GM23248 (cell line): ENCODE data around the gene XYLB. TPM values are rescaled to one million over a fixed set of nuclear protein-coding genes. Genes with fewer than 3 reads are reported as not detected.

Experiments used
- DNase-seq: peaks from one replicate; pipeline ENCODE4 v3.0.0-alpha.2; 2015
- H2AFZ ChIP-seq: fragments of 200-600 bp; sonication (generic); 2 replicates; pipeline ENCODE4 v1.6.1; 2016; ENCODE audit warnings: antibody characterized with exemption
- H3F3A ChIP-seq: fragments of 200-600 bp; sonication (generic); 2 replicates; pipeline ENCODE4 v1.6.1; 2016; ENCODE audit warnings: mild to moderate bottlenecking, antibody characterized with exemption, mixed run types; ENCODE audit not compliant: insufficient read depth
- H3K27ac ChIP-seq: fragments of 200-600 bp; sonication (generic); 2 replicates; pipeline ENCODE4 v1.5.1; 2016; ENCODE audit warnings: mild to moderate bottlenecking
- H3K27me3 ChIP-seq: fragments of 200-600 bp; sonication (generic); replicated peaks from 2 replicates; pipeline ENCODE4 v1.6.1; 2016; ENCODE audit warnings: mild to moderate bottlenecking; ENCODE audit not compliant: insufficient read depth
- H3K36me3 ChIP-seq: fragments of 200-600 bp; sonication (generic); 2 replicates; pipeline ENCODE4 v1.6.1; 2016; ENCODE audit warnings: low read depth, mild to moderate bottlenecking
- H3K4me1 ChIP-seq: fragments of 200-600 bp; sonication (generic); 2 replicates; pipeline ENCODE4 v1.6.1; 2016; ENCODE audit warnings: mild to moderate bottlenecking; ENCODE audit not compliant: insufficient read depth
- H3K4me2 ChIP-seq: fragments of 200-600 bp; sonication (generic); one replicate; pipeline ENCODE4 v1.6.1; 2016; ENCODE audit warnings: mild to moderate bottlenecking; ENCODE audit not compliant: unreplicated experiment
- H3K4me3 ChIP-seq: fragments of 200-600 bp; sonication (generic); 2 replicates; pipeline ENCODE4 v1.5.1; 2016; ENCODE audit warnings: mild to moderate bottlenecking
- H3K79me2 ChIP-seq: fragments of 200-600 bp; sonication (generic); 2 replicates; pipeline ENCODE4 v1.6.1; 2016; ENCODE audit warnings: mild to moderate bottlenecking; ENCODE audit not compliant: insufficient read depth
- H3K9ac ChIP-seq: fragments of 200-600 bp; sonication (generic); 2 replicates; pipeline ENCODE4 v1.6.1; 2016; ENCODE audit warnings: mild to moderate bottlenecking
- H3K9me2 ChIP-seq: fragments of 200-600 bp; sonication (generic); 2 replicates; pipeline ENCODE4 v1.6.1; 2016; ENCODE audit warnings: mixed run types, mild to moderate bottlenecking, moderate library complexity; ENCODE audit not compliant: insufficient read depth
- H3K9me3 ChIP-seq: fragments of 200-600 bp; sonication (generic); one replicate; pipeline ENCODE4 v1.6.1; 2017; ENCODE audit warnings: low read depth
- H4K20me1 ChIP-seq: fragments of 200-600 bp; sonication (generic); 2 replicates; pipeline ENCODE4 v1.6.0; 2016; ENCODE audit not compliant: insufficient read depth
- EZH2 ChIP-seq: fragments of 200-600 bp; sonication (generic); IDR thresholded peaks from 2 replicates; pipeline ENCODE4 v1.6.1; 2018; ENCODE audit warnings: antibody characterized with exemption, mild to moderate bottlenecking; ENCODE audit not compliant: insufficient read depth, poor library complexity, severe bottlenecking
- EZH2phosphoT487 ChIP-seq: fragments of 200-600 bp; sonication (generic); IDR thresholded peaks from 2 replicates; pipeline ENCODE4 v1.6.1; 2018; ENCODE audit warnings: antibody characterized with exemption, moderate library complexity, mild to moderate bottlenecking, low read depth; ENCODE audit not compliant: insufficient read depth
- WGBS, 2 experiments: methylation state at CpG; one replicate each; pipeline ENCODE4 v1.1.6; 2015 to 2017; ENCODE audit warnings: low lambda C conversion rate in 2 of 2, low coverage in 1 of 2; ENCODE audit errors: missing lambda C conversion rate in 2 of 2; 5-methylcytosine and 5-hydroxymethylcytosine counted together
- in situ Hi-C: fragments of 300-500 bp; cut with MboI; formaldehyde crosslinking; loops from 2 replicates; pipeline ENCODE4 v1.15.0; 2020
- polyA plus RNA-seq: library from polyadenylated mRNA; unstranded; fragments of >200 nt; fragmentation: Nextera tagmentation; extraction: Ambion mirVana; gene quantifications from 2 replicates; pipeline ENCODE4 v1.2.1, GENCODE V29; 2016
- total RNA-seq: library from RNA; depleted of rRNA; stranded (reverse); fragments of >200 nt; shearing (Covaris generic); gene quantifications from 2 replicates; pipeline ENCODE4 v1.2.3, GENCODE V29; 2014

Gene XYLB
- total and polyA plus RNA-seq, 2 experiments from 2014 or later = 4.1 to 5.4 TPM

- TF ChIP-seq EZH2 (no peak), EZH2phosphoT487 (no peak)
- DNase-seq = no peak
- no peaks in the 10 kb centered on the region for H3K4me1 ChIP-seq
- no peaks in the 10 kb centered on the region for H3K27me3 ChIP-seq
- H3K9ac ChIP-seq = no peak overlapping the region
- H3K9me2 ChIP-seq = no peaks in the 10 kb centered on the region
- in situ Hi-C loops = no loop called here
- no peak overlapping the region for H2AFZ ChIP-seq
- no peaks in the 10 kb centered on the region for H3F3A ChIP-seq
- H3K79me2 ChIP-seq = no peaks in the 10 kb centered on the region
- H3K36me3 ChIP-seq = no peaks in the 10 kb centered on the region
- no peak overlapping the region for H3K27ac ChIP-seq
- H3K9me3 ChIP-seq = no peaks in the 10 kb centered on the region
- no peaks in the 10 kb centered on the region for H4K20me1 ChIP-seq
- WGBS, 2 experiments = 100% methylated on average over 2 of the region's 2 CpGs
- no peak overlapping the region for H3K4me2 ChIP-seq
- no peak overlapping the region for H3K4me3 ChIP-seq
These were observed 49.7 kb downstream of the XYLB start for GRCh38 chr3:38396239-38396638.

GRCh38 chr3:38396861-38397260 lies 50.3 kb downstream of the XYLB start:
- WGBS, 2 experiments = 89 to 91% methylated on average over 5 of the region's 5 CpGs
- no peak overlapping the region for H3K4me2 ChIP-seq
- H3K4me1 ChIP-seq = no peaks in the 10 kb centered on the region
- H4K20me1 ChIP-seq = no peaks in the 10 kb centered on the region
- no peaks in the 10 kb centered on the region for H3K79me2 ChIP-seq
- H2AFZ ChIP-seq = no peak overlapping the region
- DNase-seq = no peak
- H3K9me3 ChIP-seq = no peaks in the 10 kb centered on the region
- no peaks in the 10 kb centered on the region for H3K36me3 ChIP-seq
- H3K27ac ChIP-seq = no peak overlapping the region
- H3K27me3 ChIP-seq = no peaks in the 10 kb centered on the region
- H3F3A ChIP-seq = no peaks in the 10 kb centered on the region
- H3K4me3 ChIP-seq = no peak overlapping the region
- TF ChIP-seq EZH2 = no peak
- TF ChIP-seq EZH2phosphoT487 = no peak
- H3K9ac ChIP-seq = no peak overlapping the region
- in situ Hi-C loops = no loop called here
- no peaks in the 10 kb centered on the region for H3K9me2 ChIP-seq

GRCh38 chr3:38397320-38397719 lies 50.7 kb downstream of the XYLB start:
- H2AFZ ChIP-seq = no peak overlapping the region

GRCh38 chr3:38401246-38401962 lies 54.8 kb downstream of the XYLB start:
- peaks cover 6% of the 10 kb centered on the region for H3K4me1 ChIP-seq
- no peak for DNase-seq
- H3F3A ChIP-seq = peaks cover 9% of the 10 kb centered on the region; the same call in 1 of the 2 replicates
- no peak overlapping the region for H3K4me3 ChIP-seq
- H3K27ac ChIP-seq = no peak overlapping the region
- WGBS, 2 experiments = 73 to 75% methylated on average over 4 of the region's 4 CpGs
- no peaks in the 10 kb centered on the region for H4K20me1 ChIP-seq
- H3K9ac ChIP-seq = no peak overlapping the region
- H3K9me2 ChIP-seq = no peaks in the 10 kb centered on the region
- H3K9me3 ChIP-seq = no peaks in the 10 kb centered on the region
- TF ChIP-seq EZH2 = no peak
- TF ChIP-seq EZH2phosphoT487 = no peak
- H3K4me2 ChIP-seq = no peak overlapping the region
- no peaks in the 10 kb centered on the region for H3K27me3 ChIP-seq
- H3K79me2 ChIP-seq = no peaks in the 10 kb centered on the region
- no peak overlapping the region for H2AFZ ChIP-seq
- in situ Hi-C loops = no loop called here
- no peaks in the 10 kb centered on the region for H3K36me3 ChIP-seq

More at GRCh38 chr3:38397320-38397719, 50.7 kb downstream of the XYLB start:
- no peaks in the 10 kb centered on the region for H3F3A ChIP-seq
- H3K9ac ChIP-seq = no peak overlapping the region
- no peaks in the 10 kb centered on the region for H3K9me3 ChIP-seq
- DNase-seq = peak; percentile 49
- no peaks in the 10 kb centered on the region for H3K9me2 ChIP-seq
- TF ChIP-seq EZH2 = no peak
- TF ChIP-seq EZH2phosphoT487 = no peak
- no peaks in the 10 kb centered on the region for H3K79me2 ChIP-seq
- in situ Hi-C loops = no loop called here
- no peak overlapping the region for H3K4me2 ChIP-seq
- no peaks in the 10 kb centered on the region for H3K27me3 ChIP-seq
- H4K20me1 ChIP-seq = no peaks in the 10 kb centered on the region
- no peaks in the 10 kb centered on the region for H3K36me3 ChIP-seq
- no peak overlapping the region for H3K4me3 ChIP-seq
- H3K4me1 ChIP-seq = no peaks in the 10 kb centered on the region
- WGBS, 2 experiments = 60 to 61% methylated on average over 5 of the region's 5 CpGs
- H3K27ac ChIP-seq = no peak overlapping the region

GRCh38 chr3:38404286-38404685 lies 57.7 kb downstream of the XYLB start:
- no peak for TF ChIP-seq EZH2
- TF ChIP-seq EZH2phosphoT487 = no peak
- Histone ChIP-seq H2AFZ (no peak overlapping the region), H3K9me3 (no peaks in the 10 kb centered on the region), H3K9me2 (no peaks in the 10 kb centered on the region), H3K9ac (peak overlapping the region; percentile 47; the same call in 1 of the 2 replicates), H3K4me2 (no peak overlapping the region), H3K36me3 (no peaks in the 10 kb centered on the region), H3K27me3 (no peaks in the 10 kb centered on the region), H3K4me3 (no peak overlapping the region), H3F3A (peaks cover 9% of the 10 kb centered on the region; the same call in 1 of the 2 replicates), H4K20me1 (no peaks in the 10 kb centered on the region), H3K79me2 (no peaks in the 10 kb centered on the region), H3K4me1 (peaks cover 6% of the 10 kb centered on the region), H3K27ac (peak overlapping the region; percentile 23)
- in situ Hi-C loops = no loop called here
- DNase-seq = peak; percentile 94
- 4 to 8% methylated on average over 5 of the region's 5 CpGs for WGBS, 2 experiments
